Smooth muscle cell (in vitro differentiated cells): Measurements from ENCODE around the gene NECAB3. TPM values are rescaled to one million over a fixed set of nuclear protein-coding genes. Genes with fewer than 3 reads are reported as not detected.

Source experiments
- DNase-seq: peaks from one replicate; lab custom pipeline; 2025; ENCODE audit not compliant: unreplicated experiment; lab: John Stamatoyannopoulos, UW
- H2AFZ ChIP-seq: fragments of 200-600 bp; sonication (generic); 2 replicates; pipeline ENCODE4 v1.6.0; 2016; ENCODE audit warnings: antibody characterized with exemption, low read depth, mild to moderate bottlenecking
- H3F3A ChIP-seq: fragments of 200-600 bp; sonication (generic); 2 replicates; pipeline ENCODE4 v1.6.0; 2017; ENCODE audit warnings: antibody characterized with exemption, low read depth
- H3K27ac ChIP-seq: fragments of 200-600 bp; sonication (generic); 2 replicates; pipeline ENCODE4 v1.5.1; 2016; ENCODE audit warnings: low read depth, mild to moderate bottlenecking
- H3K27me3 ChIP-seq: fragments of 200-600 bp; sonication (generic); 2 replicates; pipeline ENCODE4 v1.6.1; 2016; ENCODE audit warnings: low read depth, mild to moderate bottlenecking
- H3K36me3 ChIP-seq: fragments of 200-600 bp; sonication (generic); 2 replicates; pipeline ENCODE4 v1.5.1; 2016; ENCODE audit warnings: low read depth
- H3K4me1 ChIP-seq: fragments of 200-600 bp; sonication (generic); 2 replicates; pipeline ENCODE4 v1.5.1; 2016; ENCODE audit warnings: low read depth
- H3K4me2 ChIP-seq: fragments of 200-600 bp; sonication (generic); 2 replicates; pipeline ENCODE4 v1.6.0; 2016; ENCODE audit warnings: mild to moderate bottlenecking
- H3K4me3 ChIP-seq: fragments of 200-600 bp; sonication (generic); 2 replicates; pipeline ENCODE4 v1.5.1; 2016; ENCODE audit warnings: mild to moderate bottlenecking
- H3K79me2 ChIP-seq: fragments of 200-600 bp; sonication (generic); 2 replicates; pipeline ENCODE4 v1.6.0; 2016; ENCODE audit warnings: low read depth, mild to moderate bottlenecking
- H3K9ac ChIP-seq: fragments of 200-600 bp; sonication (generic); 2 replicates; pipeline ENCODE4 v1.6.0; 2016; ENCODE audit warnings: low read depth
- H3K9me3 ChIP-seq: fragments of 200-600 bp; sonication (generic); replicated peaks from 2 replicates; pipeline ENCODE4 v1.5.1; 2016; ENCODE audit warnings: low read depth
- H4K20me1 ChIP-seq: fragments of 200-600 bp; sonication (generic); 2 replicates; pipeline ENCODE4 v1.6.0; 2016; ENCODE audit warnings: low read depth
- WGBS: methylation state at CpG from one replicate; pipeline ENCODE4 v1.1.7; 2016; ENCODE audit warnings: low lambda C conversion rate; 5-methylcytosine and 5-hydroxymethylcytosine counted together
- polyA plus RNA-seq: library from polyadenylated mRNA; unstranded; fragments of >200 nt; fragmentation: Nextera tagmentation; extraction: Ambion mirVana; gene quantifications from 2 replicates; pipeline ENCODE4 v1.2.1, GENCODE V29; 2016
- total RNA-seq: library from RNA; depleted of rRNA; stranded (reverse); fragments of >200 nt; gene quantifications from 2 replicates; pipeline ENCODE4 v1.2.3, GENCODE V29; 2014
- TF ChIP-seq, protein P1 (sequence below): fragments of 200-600 bp; sonication (generic); IDR thresholded peaks from 2 replicates; pipeline ENCODE4 v1.5.1; 2017; ENCODE audit warnings: borderline replicate concordance, mild to moderate bottlenecking, antibody characterized with exemption; ENCODE audit not compliant: insufficient read depth, poor library complexity, severe bottlenecking

Gene NECAB3
- total and polyA plus RNA-seq, 2 experiments from 2014 or later, result 20.3 to 25.8 TPM

DNA sequence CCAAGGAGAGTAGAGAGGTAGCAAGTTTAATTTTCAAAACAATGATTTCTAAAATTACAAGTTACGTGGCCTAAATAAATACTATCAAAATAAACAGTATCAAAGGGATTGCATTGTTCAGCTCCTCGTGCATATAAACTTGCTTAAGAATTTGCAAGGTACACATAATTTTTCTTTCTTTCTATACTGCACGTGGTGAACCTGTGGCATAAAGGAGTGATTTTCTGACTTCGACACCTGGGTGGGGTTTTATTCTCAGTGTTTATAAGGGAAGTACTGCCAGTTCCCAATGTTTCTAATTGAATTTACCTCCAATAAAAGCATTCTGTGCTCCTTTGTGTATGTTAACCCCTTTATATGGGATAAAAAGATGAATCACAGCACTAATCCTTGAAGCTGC is 62.2 kb downstream of the NECAB3 start:
- H3K4me2 ChIP-seq, result no peak overlapping the region
- no peak overlapping the region for H3K27ac ChIP-seq
- H3K4me1 ChIP-seq, result no peaks in the 10 kb centered on the region
- no peak overlapping the region for H2AFZ ChIP-seq
- no peak overlapping the region for H3K4me3 ChIP-seq
- H4K20me1 ChIP-seq, result peaks cover 14% of the 10 kb centered on the region
- H3K9ac ChIP-seq, result no peak overlapping the region
- peaks cover 48% of the 10 kb centered on the region for H3K36me3 ChIP-seq
- no peaks in the 10 kb centered on the region for H3F3A ChIP-seq
- no peak for DNase-seq
- H3K27me3 ChIP-seq, result no peaks in the 10 kb centered on the region
- no peaks in the 10 kb centered on the region for H3K79me2 ChIP-seq
- TF ChIP-seq, protein P1, sequence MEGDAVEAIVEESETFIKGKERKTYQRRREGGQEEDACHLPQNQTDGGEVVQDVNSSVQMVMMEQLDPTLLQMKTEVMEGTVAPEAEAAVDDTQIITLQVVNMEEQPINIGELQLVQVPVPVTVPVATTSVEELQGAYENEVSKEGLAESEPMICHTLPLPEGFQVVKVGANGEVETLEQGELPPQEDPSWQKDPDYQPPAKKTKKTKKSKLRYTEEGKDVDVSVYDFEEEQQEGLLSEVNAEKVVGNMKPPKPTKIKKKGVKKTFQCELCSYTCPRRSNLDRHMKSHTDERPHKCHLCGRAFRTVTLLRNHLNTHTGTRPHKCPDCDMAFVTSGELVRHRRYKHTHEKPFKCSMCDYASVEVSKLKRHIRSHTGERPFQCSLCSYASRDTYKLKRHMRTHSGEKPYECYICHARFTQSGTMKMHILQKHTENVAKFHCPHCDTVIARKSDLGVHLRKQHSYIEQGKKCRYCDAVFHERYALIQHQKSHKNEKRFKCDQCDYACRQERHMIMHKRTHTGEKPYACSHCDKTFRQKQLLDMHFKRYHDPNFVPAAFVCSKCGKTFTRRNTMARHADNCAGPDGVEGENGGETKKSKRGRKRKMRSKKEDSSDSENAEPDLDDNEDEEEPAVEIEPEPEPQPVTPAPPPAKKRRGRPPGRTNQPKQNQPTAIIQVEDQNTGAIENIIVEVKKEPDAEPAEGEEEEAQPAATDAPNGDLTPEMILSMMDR, result no peak
- no peaks in the 10 kb centered on the region for H3K9me3 ChIP-seq
- 98% methylated on average over 4 of the region's 4 CpGs for WGBS

DNA sequence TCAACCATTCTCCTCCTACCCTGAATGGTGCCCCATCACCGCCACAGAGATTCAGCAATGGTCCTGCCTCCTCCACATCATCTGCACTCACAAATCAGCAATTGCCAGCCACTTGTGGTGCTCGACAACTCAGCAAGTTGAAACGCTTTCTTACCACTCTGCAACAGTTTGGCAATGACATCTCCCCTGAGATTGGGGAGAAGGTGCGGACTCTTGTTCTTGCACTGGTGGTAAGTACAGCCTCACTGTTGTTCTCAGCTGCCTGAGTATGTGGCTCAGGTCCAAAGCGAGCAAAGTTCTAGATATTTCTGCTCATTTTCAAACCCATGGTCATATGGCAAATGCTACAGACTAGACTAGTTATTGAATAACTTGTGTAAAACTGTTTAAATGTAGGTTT is 63.1 kb downstream of the NECAB3 start:
- no peak overlapping the region for H3K4me3 ChIP-seq
- H3K36me3 ChIP-seq, result peaks cover 49% of the 10 kb centered on the region
- 95% methylated on average over 5 of the region's 5 CpGs for WGBS
- H3K4me1 ChIP-seq, result no peaks in the 10 kb centered on the region
- TF ChIP-seq, protein P1, result no peak
- H3K27ac ChIP-seq, result no peak overlapping the region
- no peaks in the 10 kb centered on the region for H3K79me2 ChIP-seq
- no peaks in the 10 kb centered on the region for H3F3A ChIP-seq
- H2AFZ ChIP-seq, result no peak overlapping the region
- H3K4me2 ChIP-seq, result no peak overlapping the region
- H4K20me1 ChIP-seq, result peaks cover 14% of the 10 kb centered on the region
- DNase-seq, result no peak
- H3K27me3 ChIP-seq, result no peaks in the 10 kb centered on the region
- no peak overlapping the region for H3K9ac ChIP-seq
- H3K9me3 ChIP-seq, result no peaks in the 10 kb centered on the region

DNA sequence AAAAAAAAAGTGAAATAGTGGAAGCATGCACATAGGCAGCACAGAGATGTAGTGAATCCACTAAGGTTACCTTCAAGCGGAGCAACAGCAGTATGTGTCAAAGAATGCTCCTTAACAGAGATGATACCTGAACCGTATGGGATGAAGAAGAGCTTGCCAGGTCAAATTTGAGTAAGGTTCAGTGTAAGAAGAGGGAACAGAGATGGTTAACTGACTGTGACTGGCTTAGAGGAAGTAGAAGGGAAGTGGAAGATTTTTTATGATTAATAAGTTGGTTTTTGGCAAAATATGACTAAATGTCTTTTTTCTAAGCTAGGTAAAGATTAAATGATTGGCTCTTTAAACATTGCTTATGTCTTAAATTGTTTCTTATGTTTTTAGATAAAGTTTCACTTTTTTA is 64.7 kb downstream of the NECAB3 start:
- Histone ChIP-seq H3K9ac (no peak overlapping the region), H3K4me2 (no peak overlapping the region), H3F3A (no peaks in the 10 kb centered on the region), H3K27ac (no peak overlapping the region), H3K79me2 (peaks cover 7% of the 10 kb centered on the region), H3K36me3 (peaks cover 41% of the 10 kb centered on the region), H3K9me3 (no peaks in the 10 kb centered on the region), H3K4me1 (no peaks in the 10 kb centered on the region), H4K20me1 (peaks cover 27% of the 10 kb centered on the region), H3K4me3 (no peak overlapping the region), H2AFZ (no peak overlapping the region), H3K27me3 (no peaks in the 10 kb centered on the region)
- no peak for DNase-seq
- WGBS, result 97% methylated on average over 2 of the region's 2 CpGs
- TF ChIP-seq, protein P1, result no peak

Other genes with a start within 250 kb of the NECAB3 start
- 39.2 and 49.5 TPM in 2 replicates for gene SNTA1, start 230.7 kb downstream of the NECAB3 start, total RNA-seq
- 51.8 and 58.2 TPM in 2 replicates for gene SNTA1, start 230.7 kb downstream of the NECAB3 start, polyA plus RNA-seq
- gene CBFA2T2, start 184.3 kb downstream of the NECAB3 start, total RNA-seq, result 40.3 and 41.6 TPM in 2 replicates
- 18.2 and 25.1 TPM in 2 replicates for gene CBFA2T2, start 184.3 kb downstream of the NECAB3 start, polyA plus RNA-seq
- gene C20orf144, start 12.1 kb downstream of the NECAB3 start, total RNA-seq, result 0.09 and 1.1 TPM in 2 replicates
- 0.57 and 0.73 TPM in 2 replicates for gene C20orf144, start 12.1 kb downstream of the NECAB3 start, polyA plus RNA-seq
- 0.04 and 1.8 TPM in 2 replicates for gene ACTL10, start 7.5 kb downstream of the NECAB3 start, total RNA-seq
- gene ACTL10, start 7.5 kb downstream of the NECAB3 start, polyA plus RNA-seq, result 0.49 and 1.1 TPM in 2 replicates
- gene E2F1, start 12.0 kb upstream of the NECAB3 start, total RNA-seq, result 5.0 and 6.1 TPM in 2 replicates
- gene E2F1, start 12.0 kb upstream of the NECAB3 start, polyA plus RNA-seq, result 17.5 and 19.4 TPM in 2 replicates
- gene PXMP4, start 45.9 kb upstream of the NECAB3 start, total RNA-seq, result 2.3 and 2.6 TPM in 2 replicates
- gene PXMP4, start 45.9 kb upstream of the NECAB3 start, polyA plus RNA-seq, result 8.1 and 9.4 TPM in 2 replicates
- 1.2 and 1.4 TPM in 2 replicates for gene ZNF341, start 57.6 kb upstream of the NECAB3 start, total RNA-seq
- 2.0 and 3.2 TPM in 2 replicates for gene ZNF341, start 57.6 kb upstream of the NECAB3 start, polyA plus RNA-seq
- 49.4 and 52.7 TPM in 2 replicates for gene CHMP4B, start 136.9 kb upstream of the NECAB3 start, total RNA-seq
- gene CHMP4B, start 136.9 kb upstream of the NECAB3 start, polyA plus RNA-seq, result 6.2 and 7.1 TPM in 2 replicates